ENCODE data around the gene ELMO3.

GRCh38 chr16:67183627-67184452 lies 15.1 kb upstream of the ELMO3 start, which contains the start of gene MATCAP1:
- TF ChIP-seq CTCF (IDR thresholded peaks at IDR 0.05) (peak in 2 of 6 experiments; percentile 17 to 25), POLR2AphosphoS5 (IDR thresholded peaks at IDR 0.05) (peak; percentile 48 to 74), POLR2A (IDR thresholded peaks at IDR 0.05) (peak in 2 of 4 donors; percentile 35 to 73), EP300 (IDR thresholded peaks at IDR 0.05) (no peak)

Measured in upper lobe of left lung (tissue), 4 donors.